ENCODE results near the gene PXN.

GRCh38 chr12:120213758-120214157 lies 51.8 kb downstream of the PXN start:
- TF ChIP-seq GATA3 (IDR thresholded peaks at IDR 0.05; ENCODE audit: low read depth, low read length) (no peak), GATA2 (IDR thresholded peaks at IDR 0.05; ENCODE audit: low read depth, low read length) (no peak)

All from SH-SY5Y (cell line).